ENCODE measurements around the gene ST8SIA1.

Gene ST8SIA1

DNA sequence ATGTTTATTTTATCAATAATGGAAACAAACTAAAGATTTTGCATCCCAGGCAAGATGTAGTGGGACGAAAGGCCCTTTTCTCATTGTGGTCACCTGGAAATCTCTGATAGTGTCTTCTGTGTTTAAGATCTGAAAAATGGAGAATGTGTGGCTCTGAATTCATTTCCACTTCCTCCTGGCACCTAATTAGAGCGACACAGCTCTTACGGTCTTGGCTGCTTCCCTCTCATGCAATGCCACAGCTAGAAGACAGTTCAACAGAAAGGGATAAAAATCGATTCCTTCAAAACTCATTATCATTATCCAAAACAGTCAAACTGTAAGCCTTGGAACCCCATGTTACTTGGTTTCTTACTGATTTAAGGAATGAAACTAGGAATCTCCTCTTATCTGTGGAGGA is 9.3 kb downstream of the ST8SIA1 start:
- DNase-seq: no peak

DNA sequence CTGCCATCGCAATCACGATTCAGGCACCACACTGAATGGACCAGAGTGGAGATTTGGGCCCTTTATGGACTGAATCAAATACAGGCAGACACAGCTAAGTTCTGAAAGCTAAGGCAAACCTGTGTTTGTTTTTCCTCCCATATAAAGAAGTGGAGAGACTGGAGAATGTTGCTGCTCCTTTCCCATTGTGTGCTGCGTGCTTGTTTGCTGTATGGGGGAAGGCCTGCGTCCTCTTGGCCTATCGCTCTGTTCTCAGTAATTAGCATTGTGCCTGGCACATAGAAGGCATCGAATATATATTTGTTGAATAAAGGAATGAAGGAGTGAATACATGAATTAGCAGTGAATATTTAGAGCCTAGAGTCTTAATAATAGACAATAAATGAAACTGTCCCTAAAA is 12.4 kb downstream of the ST8SIA1 start:
- DNase-seq: no peak

DNA sequence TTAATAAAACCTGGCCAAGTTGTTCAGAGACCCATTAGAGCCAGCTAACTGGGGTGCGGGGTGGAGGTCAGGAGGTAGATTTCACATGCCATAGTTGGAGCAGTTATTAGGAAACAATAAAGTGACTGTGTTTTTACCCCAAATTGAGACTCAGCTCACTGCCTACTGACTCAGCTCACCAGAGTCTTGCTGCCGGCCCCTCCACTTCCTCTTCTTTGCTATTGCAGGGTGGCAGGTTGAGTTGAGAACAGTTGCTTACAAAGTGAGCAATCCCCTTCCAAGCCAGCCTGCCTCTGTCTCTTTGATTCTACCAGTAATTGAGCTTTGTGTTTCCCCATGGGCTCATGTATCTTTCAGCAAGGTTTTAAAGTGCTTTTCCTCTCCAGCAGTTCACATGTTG is 12.9 kb downstream of the ST8SIA1 start:
- DNase-seq: no peak

DNA sequence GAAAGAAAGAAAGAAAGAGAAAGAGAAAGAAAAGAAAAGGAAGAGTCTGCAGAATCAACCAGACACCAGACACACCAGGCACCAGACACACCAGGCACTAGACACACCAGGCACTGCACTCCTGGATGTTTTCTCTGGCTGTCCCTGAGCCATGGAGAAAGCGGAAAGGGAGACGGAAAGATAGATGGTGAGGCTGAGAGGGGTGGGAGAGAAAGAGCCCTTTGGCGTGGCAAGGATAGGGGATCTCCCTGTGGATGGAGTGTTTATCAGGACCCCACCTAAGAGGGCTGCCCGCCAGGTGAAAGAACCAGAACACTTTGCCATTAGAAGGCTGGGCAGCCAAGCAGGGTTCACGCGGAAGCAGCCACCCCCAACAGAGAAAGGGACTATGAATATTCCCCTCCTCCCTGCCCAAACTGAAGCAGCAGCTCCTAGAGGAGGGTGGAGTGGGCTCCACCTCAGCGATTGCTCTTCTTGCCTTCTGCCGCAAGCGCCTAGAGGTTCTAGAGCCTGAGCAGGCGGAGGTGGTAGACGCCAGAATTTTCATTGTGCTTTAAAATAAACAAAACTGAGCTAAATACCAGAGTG is 13.4 kb downstream of the ST8SIA1 start:
- DNase-seq: no peak

DNA sequence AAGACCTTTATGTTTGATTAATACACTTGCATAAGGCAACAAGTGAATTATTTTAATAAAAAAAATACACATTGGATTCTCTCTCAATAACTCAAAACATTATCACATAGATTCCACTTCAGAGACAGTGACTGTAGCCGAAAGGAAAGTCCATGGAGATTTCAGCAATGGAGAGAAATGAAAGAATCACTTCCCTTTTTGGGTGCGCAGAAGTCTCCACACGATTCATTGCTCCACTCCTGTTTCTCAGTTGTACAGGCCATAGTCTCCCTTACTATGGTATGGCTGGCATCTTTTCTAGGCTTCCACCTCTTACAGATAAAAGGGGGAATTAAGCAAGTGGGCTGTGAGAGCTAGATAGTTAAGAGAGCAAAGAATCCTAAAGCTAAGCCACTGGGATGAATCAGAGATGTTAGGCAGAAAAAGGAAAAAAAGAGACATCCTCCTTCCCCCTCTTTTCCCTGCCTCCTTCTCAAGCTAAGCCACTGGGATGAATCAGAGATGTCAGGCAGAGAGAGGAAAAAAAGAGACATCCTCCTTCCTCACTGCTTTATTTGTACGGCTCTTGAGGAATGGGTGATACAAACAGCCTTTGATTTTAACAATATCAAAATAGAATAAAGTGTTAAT is 16.3 kb downstream of the ST8SIA1 start:
- no peak for DNase-seq

DNA sequence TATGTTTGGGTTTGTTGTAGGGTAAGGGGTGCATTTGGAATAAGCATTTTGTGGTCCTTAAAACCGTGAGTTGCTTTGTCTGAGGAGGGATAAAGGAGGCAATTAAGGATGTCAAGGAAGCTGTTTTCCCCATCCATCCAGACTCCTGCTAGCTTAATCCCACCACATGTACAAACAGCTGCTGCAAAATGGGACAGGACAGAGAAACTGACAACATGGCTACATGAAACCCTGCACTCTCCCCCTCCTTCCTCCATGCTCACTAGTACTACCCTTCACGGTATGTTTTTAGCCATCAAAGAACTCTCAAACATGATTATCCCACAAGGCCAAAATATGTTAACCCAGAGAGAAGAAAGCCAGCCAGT is 20.6 kb downstream of the ST8SIA1 start:
- no peak for DNase-seq

DNA sequence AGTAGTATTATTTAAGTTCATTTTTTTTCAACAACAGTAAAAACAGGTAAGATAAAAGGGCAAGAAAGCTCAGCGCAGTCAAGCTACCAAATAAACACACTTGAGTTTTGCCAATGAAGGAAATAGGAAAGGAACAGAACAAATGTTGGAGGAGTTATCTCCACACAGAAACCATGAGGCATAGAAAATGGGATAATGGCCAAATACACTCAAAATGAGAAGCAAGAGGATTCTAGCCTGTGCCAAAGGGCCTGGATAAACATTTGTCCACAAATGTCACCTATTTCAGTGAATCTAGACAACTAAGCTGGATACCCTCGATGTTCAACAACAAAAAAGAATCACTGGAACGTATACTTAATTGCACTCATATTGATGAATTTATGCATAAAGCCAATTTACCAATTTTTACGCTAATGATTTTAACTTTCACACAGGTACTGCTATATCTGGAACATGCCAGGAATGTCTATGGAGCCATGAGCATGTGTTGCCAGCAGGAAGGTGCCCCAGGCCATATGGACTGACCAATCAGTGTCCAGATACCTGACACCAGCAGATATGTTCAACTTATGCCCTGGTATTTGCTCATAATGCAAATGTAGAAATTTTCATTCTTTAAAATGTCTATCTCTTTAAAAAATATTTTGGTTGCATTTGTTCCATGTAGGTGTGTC is 21.1 kb downstream of the ST8SIA1 start:
- no peak for DNase-seq

DNA sequence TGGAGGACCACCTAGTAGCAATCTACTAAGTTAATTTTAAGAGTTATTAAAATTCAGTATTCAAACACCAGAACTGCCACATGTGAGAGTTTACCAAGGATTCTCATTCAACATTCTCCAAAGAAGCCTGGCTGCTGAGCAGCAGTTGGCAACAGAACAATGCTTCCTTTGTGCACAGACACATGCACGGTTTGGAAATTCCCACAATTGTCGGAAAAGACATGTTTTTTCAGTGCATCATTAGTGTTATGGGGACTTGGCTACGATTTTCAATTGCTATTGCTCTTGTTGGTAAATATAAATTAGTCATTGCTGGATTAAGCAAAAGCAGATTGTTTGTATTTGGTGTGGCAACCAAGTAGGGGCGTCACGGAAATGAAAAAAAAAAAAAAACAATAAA is 22.2 kb downstream of the ST8SIA1 start:
- peak; percentile 39 for DNase-seq

DNA sequence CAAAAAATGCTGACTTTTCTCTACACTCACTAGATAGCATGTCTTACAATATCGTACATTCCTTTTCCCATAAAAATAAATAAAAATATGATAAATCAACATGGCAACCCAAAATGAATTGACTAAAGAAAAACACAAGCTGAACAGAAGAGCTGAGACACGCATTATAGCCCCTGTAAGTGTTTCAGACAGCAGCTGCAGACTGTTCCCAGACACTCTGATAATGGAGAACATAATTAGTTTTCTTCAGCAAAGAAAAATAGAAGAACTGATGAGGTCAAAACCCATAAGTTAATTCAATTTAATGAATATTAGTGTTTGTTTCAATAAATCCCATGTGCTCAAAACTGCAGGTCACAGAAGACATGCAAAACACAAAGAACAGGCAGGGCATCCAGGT is 23.8 kb downstream of the ST8SIA1 start:
- no peak for DNase-seq

DNA sequence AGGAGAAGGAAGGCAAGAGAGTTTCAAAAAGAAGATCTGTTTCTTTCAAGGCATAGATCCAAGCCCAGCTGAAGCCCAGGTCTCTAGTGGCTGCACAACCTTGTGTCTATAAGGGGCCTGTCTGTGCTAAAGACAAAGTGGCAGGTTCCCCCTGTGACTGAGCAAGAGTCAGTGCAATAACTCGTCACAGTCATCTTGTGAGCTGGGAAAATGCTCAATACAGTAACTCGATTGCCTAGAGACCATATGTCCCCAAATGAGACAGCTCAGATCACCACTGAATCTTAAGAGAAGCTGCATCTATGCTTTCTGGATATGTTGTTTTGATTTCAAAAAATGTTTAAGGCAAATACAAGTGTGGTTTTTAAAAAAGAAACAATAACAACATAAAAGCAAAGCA is 24.2 kb downstream of the ST8SIA1 start:
- DNase-seq: no peak

DNA sequence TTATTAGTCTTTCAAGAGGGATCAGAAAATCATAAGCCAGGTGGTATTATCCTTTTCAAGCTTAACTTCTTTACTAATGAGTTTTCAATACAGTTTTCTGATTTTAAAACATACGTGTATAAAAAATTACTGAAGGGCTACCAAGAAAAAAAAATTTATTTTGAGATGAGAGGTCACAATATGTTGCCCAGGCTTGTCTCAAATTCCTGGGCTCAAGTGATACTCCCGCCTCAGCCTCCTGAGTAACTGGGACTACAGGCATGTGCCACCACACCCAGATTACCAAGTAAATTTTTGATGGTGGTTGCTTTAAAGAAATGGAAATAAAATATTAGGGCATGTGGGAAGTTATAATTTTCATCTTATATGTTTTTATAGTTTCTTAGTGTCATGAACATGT is 26.7 kb downstream of the ST8SIA1 start:
- no peak for DNase-seq

DNA sequence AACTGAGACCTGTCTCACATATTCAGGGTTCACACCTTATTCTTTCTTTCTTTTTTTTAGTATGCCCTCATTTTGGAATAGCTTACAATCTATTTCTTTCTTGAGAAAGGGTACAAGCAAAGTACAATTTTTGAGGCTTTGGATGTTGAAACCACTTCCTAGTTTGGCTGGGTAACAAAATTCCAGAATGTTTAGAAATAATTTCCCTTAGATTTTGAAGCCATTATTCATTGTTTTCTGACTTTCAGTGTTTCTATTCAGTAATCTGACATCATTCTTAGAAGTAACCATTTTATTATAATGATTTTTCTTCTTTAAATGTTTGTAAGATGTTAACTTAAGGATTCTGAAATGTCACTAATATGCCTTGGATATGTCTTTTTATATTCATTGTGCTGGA is 28.2 kb downstream of the ST8SIA1 start:
- DNase-seq: no peak

DNA sequence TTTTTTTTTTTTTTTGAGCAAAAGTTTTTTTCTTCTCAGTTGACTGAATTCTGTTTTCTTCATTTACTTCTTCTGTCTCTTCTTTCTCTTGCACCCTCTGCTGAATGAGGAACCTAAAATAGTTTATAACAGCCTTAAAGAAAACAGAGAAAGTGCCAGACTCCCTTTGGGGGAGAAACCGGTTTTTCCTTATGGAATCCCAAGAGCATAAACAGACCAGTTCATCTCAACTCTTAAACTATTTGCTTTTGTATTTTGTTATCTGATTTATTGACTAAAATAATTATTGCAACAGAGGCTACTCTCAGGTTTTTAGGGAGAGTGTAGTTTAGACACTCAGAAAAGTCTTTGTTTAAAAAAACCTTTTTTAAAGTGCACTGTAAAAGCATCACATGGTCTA is 30.2 kb downstream of the ST8SIA1 start:
- no peak for DNase-seq

DNA sequence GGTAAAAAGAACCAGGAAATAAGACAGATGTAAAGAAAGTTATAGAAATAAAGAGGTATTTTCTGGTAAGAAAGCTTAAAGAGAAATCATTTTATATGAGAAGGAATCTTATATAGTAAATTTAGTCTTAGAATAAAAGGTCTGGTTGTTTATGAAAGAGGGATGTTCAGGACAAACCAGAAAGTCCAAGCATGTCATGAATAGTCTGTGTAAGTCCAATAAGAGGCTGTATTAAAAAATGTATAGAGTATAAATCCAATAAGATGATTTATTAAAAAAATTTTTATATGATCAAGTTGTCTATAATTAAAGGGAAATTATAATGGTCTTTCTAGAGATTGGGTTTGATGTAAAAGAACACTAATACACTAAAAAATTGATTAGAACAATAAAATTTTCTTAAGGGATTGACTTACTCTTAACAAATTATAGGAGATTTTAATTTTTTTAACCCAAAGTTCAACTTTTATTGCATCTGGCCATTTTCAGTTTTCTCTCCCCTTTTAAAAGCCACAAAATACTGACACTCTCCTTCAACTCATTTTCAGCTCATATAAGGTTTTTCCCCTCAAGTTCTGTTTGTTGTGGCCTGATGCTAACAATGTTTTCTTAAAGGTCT is 35.1 kb downstream of the ST8SIA1 start:
- no peak for DNase-seq

DNA sequence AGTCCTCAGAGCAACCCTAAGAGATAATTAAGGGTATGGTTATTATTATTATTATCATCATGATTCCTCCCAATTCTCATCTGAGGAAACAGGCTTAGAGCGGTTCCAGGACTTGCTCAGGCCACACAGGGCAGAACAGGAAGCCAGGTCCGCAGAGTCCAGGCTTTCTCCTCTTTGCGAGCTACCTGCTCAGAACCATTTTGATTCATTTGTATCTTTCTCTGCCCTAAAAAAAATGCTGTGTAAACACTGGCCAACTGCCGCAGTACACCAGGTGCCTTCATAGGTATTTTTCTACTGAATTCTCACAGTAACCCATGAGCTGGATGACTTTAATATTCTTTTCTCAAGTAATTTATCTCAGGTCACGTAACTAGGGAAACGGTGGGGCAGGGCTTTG is 45.3 kb downstream of the ST8SIA1 start:
- DNase-seq: no peak

DNA sequence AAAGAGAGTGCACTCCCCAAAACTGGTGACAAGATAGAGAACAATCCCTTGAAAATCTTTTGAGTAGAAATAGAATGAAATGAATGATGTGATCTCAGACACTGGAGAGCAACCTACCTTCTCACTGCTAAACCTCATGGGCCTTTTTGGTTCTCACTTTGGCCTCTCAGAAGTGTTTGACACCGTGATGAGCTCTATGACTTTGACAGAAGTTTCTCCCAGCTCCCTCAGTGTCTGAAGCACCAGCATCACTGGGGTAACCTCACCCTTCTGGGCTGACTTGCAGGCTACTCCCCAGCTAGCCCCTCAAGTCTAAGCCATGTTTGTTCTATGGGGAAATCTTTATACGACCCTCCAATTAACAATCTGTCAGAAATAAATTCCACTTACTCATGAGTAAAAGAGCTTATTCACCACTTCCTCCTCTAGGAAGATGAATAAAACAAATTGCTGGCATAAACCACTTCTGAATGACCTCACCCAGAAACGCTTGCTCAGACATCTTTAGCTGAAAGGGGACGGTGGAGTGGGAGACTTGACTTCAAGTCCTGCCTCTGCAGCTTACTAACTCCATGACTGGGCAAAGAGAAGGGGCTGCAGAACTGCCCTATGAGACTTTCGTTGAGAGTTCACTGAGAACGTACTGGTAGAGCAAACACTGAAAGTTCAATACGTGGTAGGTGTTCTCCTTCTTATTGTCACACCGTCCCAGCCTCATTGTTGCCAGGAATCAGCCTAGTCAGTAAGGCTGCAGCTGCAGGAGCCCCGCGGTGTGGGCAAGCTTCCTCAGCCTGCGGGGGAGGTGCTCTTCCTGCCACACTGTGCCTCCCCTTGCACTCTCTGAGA is 46.5 kb downstream of the ST8SIA1 start:
- no peak for DNase-seq

DNA sequence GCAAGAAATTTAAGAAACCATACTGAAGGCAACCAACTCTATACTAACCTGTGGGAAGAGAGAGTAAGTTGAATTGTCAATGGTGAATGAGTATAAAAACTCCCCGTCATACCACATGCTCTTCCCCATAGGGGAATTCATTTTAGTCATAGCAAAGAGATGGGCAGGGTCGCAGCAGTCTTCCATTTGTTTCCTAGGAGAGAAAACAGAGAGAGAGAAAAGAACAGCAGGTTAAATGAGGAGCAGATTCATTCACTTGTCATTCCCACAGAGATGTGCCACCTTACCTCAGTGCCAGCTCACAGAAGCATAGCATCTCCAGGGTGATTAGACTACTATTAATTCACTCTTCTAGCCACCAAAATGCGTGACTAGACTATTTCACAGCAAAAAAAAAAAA is 47.4 kb downstream of the ST8SIA1 start:
- no peak for DNase-seq

DNA sequence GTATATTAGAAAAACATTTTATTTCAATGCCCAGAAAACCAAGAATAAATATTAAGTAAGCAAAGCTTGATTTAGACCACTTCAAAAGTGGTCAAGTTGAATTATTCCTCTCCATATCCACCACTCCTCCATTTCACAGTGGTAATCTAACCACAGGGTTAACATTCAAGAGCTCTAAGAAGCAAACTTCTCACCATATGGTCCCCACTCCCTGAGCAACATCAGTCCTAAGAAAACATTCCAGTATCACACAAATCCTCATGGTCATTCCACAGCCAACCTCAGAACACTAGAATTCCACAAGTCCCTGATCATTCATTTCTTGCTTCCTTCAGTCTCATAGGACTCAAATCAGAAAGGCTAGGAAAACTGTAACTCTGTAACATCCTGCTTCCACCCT is 47.9 kb downstream of the ST8SIA1 start:
- DNase-seq: no peak

DNA sequence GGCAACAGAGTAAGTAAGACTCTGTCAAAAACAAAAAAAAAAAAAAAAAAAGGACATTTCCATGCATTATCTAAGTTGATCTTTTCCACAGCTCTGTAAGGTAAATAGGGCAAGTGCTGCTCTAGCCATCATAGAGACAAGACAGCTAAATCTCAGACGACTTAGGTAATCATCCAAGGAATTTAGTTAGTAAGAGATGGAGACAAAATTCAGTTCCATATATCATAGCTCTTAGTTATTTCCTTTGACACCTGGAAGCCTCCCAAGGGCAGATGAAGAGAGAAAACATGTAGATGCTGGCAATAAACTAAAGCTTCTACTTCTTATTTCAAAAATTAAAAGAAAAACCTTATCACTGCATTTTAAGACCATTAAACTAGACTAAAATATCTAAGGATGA is 48.7 kb downstream of the ST8SIA1 start:
- DNase-seq: no peak

DNA sequence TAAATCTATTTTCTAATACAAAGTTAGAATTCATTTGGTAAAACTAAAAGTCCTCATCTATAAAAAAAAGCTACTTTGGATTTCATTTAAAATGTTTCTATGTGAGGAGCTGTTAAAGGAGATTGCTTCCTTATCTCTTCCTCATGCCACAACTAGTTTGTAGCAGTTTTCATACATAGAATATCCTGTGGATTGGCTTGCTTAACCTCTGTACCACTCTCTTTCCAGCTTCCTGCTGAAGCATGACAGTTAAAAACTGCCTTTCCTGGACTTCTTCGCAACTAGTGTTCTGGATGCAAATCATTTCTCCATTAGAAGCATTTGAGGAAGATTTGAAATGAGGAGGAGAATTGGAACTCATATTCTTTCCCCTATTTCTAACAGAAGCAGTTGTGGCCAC is 49.6 kb downstream of the ST8SIA1 start:
- no peak for DNase-seq

DNA sequence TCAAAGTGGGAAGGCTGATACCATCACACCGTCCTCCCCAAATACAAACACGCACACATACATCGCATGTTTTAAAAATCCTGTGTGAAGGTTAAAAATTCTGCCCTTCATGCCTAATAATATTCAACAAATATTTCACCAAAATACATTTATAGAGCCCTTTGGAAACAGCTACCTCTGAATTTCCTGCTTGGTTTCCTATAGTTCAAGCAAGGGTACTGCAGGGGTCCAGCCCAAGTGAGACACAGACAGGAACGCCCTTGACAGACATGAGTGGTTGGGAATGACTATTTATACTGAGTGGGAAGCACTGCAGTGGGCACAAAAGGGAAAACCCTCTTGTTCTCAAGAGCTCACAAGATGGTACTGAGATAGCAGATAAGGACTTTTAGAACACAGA is 51.0 kb downstream of the ST8SIA1 start:
- DNase-seq: no peak

DNA sequence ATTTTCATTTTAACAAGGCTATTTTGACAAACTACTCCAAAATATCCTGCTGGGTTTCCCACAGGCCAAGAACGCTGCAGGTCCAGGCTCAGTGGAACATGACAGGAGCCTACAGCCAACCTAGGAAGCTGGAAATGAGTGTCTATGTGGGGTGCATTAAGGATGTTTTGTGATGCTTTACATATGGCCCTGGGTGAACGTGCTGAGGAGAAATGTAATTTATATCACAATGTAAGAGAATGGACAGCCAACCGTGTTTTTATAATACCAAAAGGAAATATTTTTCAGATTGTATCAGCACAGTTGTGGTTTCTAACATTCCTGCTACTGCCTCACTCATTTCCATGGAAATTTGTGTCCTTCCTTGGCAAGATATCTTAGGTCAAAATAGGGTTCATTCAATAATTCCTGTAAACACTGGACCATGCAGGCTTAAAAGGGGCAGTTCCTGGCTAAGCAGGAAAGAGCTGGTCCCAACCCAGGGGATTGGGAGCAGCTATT is 51.5 kb downstream of the ST8SIA1 start:
- DNase-seq: no peak

DNA sequence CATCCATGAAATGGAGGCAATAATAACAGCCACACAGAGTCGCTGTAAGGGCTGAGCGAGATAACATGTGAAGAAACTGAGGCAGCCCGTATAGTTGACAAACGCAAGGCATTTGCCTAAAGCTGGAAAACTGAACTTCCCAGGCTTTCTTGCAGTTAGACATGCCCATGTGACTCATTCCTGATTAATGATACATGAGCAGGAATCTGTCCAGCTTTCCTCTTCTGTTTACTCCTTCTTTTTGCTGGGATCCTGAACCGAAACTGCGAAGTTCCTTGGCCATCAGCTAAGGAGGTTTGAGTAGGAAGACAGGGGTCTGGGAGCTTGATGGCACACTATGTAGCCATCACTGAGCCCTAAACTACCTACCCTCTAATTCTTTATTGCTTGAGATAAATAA is 52.2 kb downstream of the ST8SIA1 start:
- no peak for DNase-seq

Data from NCI-H1048 (cell line).